Adrenal gland (tissue), 5 donors: ENCODE data around the gene SPINK4.

Experiments used
- CTCF ChIP-seq, 6 experiments: fragments of 450-650 bp in 4 of 6; fragments of 200-600 bp in 2 of 6; sonication (generic) in 1 of 6; IDR thresholded peaks; 1 replicate in 5 of 6; 2 replicates in 1 of 6; pipeline versions ENCODE4 v1.5.1 to v1.8.0; 2016 to 2021; ENCODE audit warnings: antibody characterized with exemption in 6 of 6, mild to moderate bottlenecking in 2 of 6, moderate library complexity in 1 of 6
- POLR2A ChIP-seq, 2 donors: fragments of 450-650 bp; IDR thresholded peaks; one replicate each; pipeline ENCODE4 v1.6.1; 2017; ENCODE audit warnings: antibody characterized with exemption in 2 of 2, mild to moderate bottlenecking in 2 of 2, moderate library complexity in 1 of 2
- donor health status: DM: no; HTN: no; CAD: no.

- no peak for TF ChIP-seq POLR2A (IDR thresholded peaks at IDR 0.05)
- no peak for TF ChIP-seq CTCF (IDR thresholded peaks at IDR 0.05)
Measured at GRCh38 chr9:33277484-33277883, 37.5 kb downstream of the SPINK4 start.
